Fibroblast of mammary gland (primary cell): ENCODE measurements around the gene GALNT2.
A peak's percentile ranks its signal among the peaks of the same experiment; 100 is the strongest.

Experiments
- DNase-seq: peaks from one replicate; pipeline ENCODE4 v3.0.0-alpha.2; 2010; ENCODE audit warnings: low read depth
- H3K4me3 ChIP-seq: 2 replicates; pipeline ENCODE4 v1.5.1; 2011; ENCODE audit warnings: low read depth, mild to moderate bottlenecking, low read length, moderate library complexity; ENCODE audit not compliant: control insufficient read depth
- CTCF ChIP-seq: conservative IDR thresholded peaks from 2 replicates; pipeline ENCODE4 v1.5.1; 2011; ENCODE audit warnings: low read depth, low read length, inconsistent platforms; ENCODE audit not compliant: control insufficient read depth, insufficient read depth

GALNT2 gene

GRCh38 chr1:230123280-230124185 lies 56.5 kb downstream of the GALNT2 start:
- peak; percentile 90 for DNase-seq
- no peak for TF ChIP-seq CTCF
- no peak overlapping the region for H3K4me3 ChIP-seq

- DNase-seq, result peak; percentile 38
- no peak for TF ChIP-seq CTCF
- no peak overlapping the region for H3K4me3 ChIP-seq
These were observed 57.4 kb downstream of the GALNT2 start for GRCh38 chr1:230124186-230125128.

GRCh38 chr1:230125141-230125540 lies 58.1 kb downstream of the GALNT2 start:
- no peak for DNase-seq
- TF ChIP-seq CTCF, result no peak

GRCh38 chr1:230125640-230126528 lies 58.8 kb downstream of the GALNT2 start:
- no peak for TF ChIP-seq CTCF
- DNase-seq, result no peak

More at GRCh38 chr1:230125141-230125540, 58.1 kb downstream of the GALNT2 start:
- H3K4me3 ChIP-seq, result no peak overlapping the region

GRCh38 chr1:230126529-230127104 lies 59.6 kb downstream of the GALNT2 start:
- no peak for DNase-seq
- TF ChIP-seq CTCF, result no peak
- no peak overlapping the region for H3K4me3 ChIP-seq

More at GRCh38 chr1:230125640-230126528, 58.8 kb downstream of the GALNT2 start:
- no peak overlapping the region for H3K4me3 ChIP-seq
